Thymus (tissue), 11 donors: Measurements from ENCODE around the gene CPNE8. TPM values are rescaled to one million over a fixed set of nuclear protein-coding genes. Genes with fewer than 3 reads are reported as not detected.

Experiments
- DNase-seq, 9 donors: peaks; one replicate each; pipeline ENCODE4 v3.0.0-alpha.2; 2013; ENCODE audit warnings: low spot score in 9 of 9, low read depth in 6 of 9, missing footprints in 1 of 9
- H3K27ac ChIP-seq, 2 donors: one replicate each; pipeline ENCODE4 v1.5.1; 2013; ENCODE audit warnings: control low read depth in 1 of 2, low read depth in 1 of 2, low read length in 1 of 2, mild to moderate bottlenecking in 1 of 2, moderate library complexity in 1 of 2
- H3K27me3 ChIP-seq, 2 donors: one replicate each; pipeline ENCODE4 v1.5.1; 2013; ENCODE audit warnings: low read length in 1 of 2; ENCODE audit not compliant: control insufficient read depth in 2 of 2, insufficient read depth in 1 of 2
- H3K36me3 ChIP-seq, 2 donors: one replicate each; pipeline ENCODE4 v1.5.1; 2013; ENCODE audit warnings: low read length in 1 of 2, mild to moderate bottlenecking in 1 of 2, moderate library complexity in 1 of 2; ENCODE audit not compliant: control insufficient read depth in 2 of 2, insufficient read depth in 2 of 2
- H3K4me1 ChIP-seq, 2 donors: one replicate each; pipeline ENCODE4 v1.5.1; 2013; ENCODE audit warnings: low read length in 2 of 2; ENCODE audit not compliant: control insufficient read depth in 2 of 2, insufficient read depth in 2 of 2
- H3K4me3 ChIP-seq, 2 donors: one replicate each; pipeline ENCODE4 v1.5.1; 2013; ENCODE audit warnings: low read length in 2 of 2, control low read depth in 1 of 2, mild to moderate bottlenecking in 1 of 2
- H3K9me3 ChIP-seq, 2 donors: one replicate each; pipeline ENCODE4 v1.5.1; 2013; ENCODE audit warnings: low read length in 1 of 2, mild to moderate bottlenecking in 1 of 2; ENCODE audit not compliant: control insufficient read depth in 2 of 2, insufficient read depth in 1 of 2
- WGBS: extraction: QIAGEN DNeasy Blood & Tissue Kit; methylation state at CpG from one replicate; pipeline ENCODE4 v1.1.7; 2013; 5-methylcytosine and 5-hydroxymethylcytosine counted together
- polyA plus RNA-seq: library from polyadenylated mRNA; stranded (reverse); fragments of 200-250 nt; gene quantifications from one replicate; pipeline ENCODE4 v1.2.3, GENCODE V29; 2013
- total RNA-seq: library from RNA; stranded (reverse); fragments of 120-200 nt; gene quantifications from one replicate; pipeline ENCODE4 v1.2.4, GENCODE V29; 2013
- donor health status: healthy.

CPNE8 gene
- total and polyA plus RNA-seq, 2 donors: 5.1 to 13.4 TPM

- Histone ChIP-seq H3K27me3 (peaks cover 0 to 21% of the 10 kb centered on the region in 2 donors), H3K4me1 (peaks cover 0 to 17% of the 10 kb centered on the region in 2 donors), H3K9me3 (no peaks in the 10 kb centered on the region), H3K36me3 (no peaks in the 10 kb centered on the region), H3K4me3 (no peak overlapping the region), H3K27ac (no peak overlapping the region)
- DNase-seq: no peak
- WGBS: 65% methylated on average over 3 of the region's 3 CpGs
Observed at GRCh38 chr12:38903596-38903995, 1.8 kb downstream of the CPNE8 start.

- Histone ChIP-seq H3K4me1 (no peaks in the 10 kb centered on the region), H3K9me3 (no peaks in the 10 kb centered on the region), H3K4me3 (no peak overlapping the region), H3K36me3 (no peaks in the 10 kb centered on the region), H3K27me3 (no peaks in the 10 kb centered on the region), H3K27ac (no peak overlapping the region)
- 100% methylated on average over 2 of the region's 2 CpGs for WGBS
- DNase-seq: no peak
Observed at GRCh38 chr12:38898001-38898684, 7.2 kb downstream of the CPNE8 start.

GRCh38 chr12:38895446-38895845 lies 9.9 kb downstream of the CPNE8 start:
- no peak overlapping the region for H3K4me3 ChIP-seq
- no peaks in the 10 kb centered on the region for H3K4me1 ChIP-seq
- no peak overlapping the region for H3K27ac ChIP-seq
- H3K27me3 ChIP-seq: no peaks in the 10 kb centered on the region
- DNase-seq: no peak
- 94% methylated on average over 1 of the region's 1 CpG for WGBS
- H3K36me3 ChIP-seq: no peaks in the 10 kb centered on the region
- no peaks in the 10 kb centered on the region for H3K9me3 ChIP-seq

- Histone ChIP-seq H3K9me3 (no peaks in the 10 kb centered on the region), H3K27me3 (no peaks in the 10 kb centered on the region), H3K4me3 (no peak overlapping the region), H3K4me1 (no peaks in the 10 kb centered on the region), H3K27ac (no peak overlapping the region), H3K36me3 (no peaks in the 10 kb centered on the region)
- DNase-seq: no peak
Observed at GRCh38 chr12:38892976-38893375, 12.4 kb downstream of the CPNE8 start.

GRCh38 chr12:38892087-38892786 lies 13.2 kb downstream of the CPNE8 start:
- no peaks in the 10 kb centered on the region for H3K9me3 ChIP-seq
- H3K36me3 ChIP-seq: no peaks in the 10 kb centered on the region
- no peak overlapping the region for H3K4me3 ChIP-seq
- DNase-seq: no peak
- no peak overlapping the region for H3K27ac ChIP-seq
- H3K27me3 ChIP-seq: no peaks in the 10 kb centered on the region
- no peaks in the 10 kb centered on the region for H3K4me1 ChIP-seq
- WGBS: 90% methylated on average over 4 of the region's 4 CpGs

- no peak overlapping the region for H3K27ac ChIP-seq
Observed at GRCh38 chr12:38890102-38890855, 15.1 kb downstream of the CPNE8 start.

GRCh38 chr12:38889297-38889815 lies 16.0 kb downstream of the CPNE8 start:
- Histone ChIP-seq H3K27ac (no peak overlapping the region), H3K36me3 (no peaks in the 10 kb centered on the region)
- 91% methylated on average over 5 of the region's 5 CpGs for WGBS

More at GRCh38 chr12:38890102-38890855, 15.1 kb downstream of the CPNE8 start:
- Histone ChIP-seq H3K9me3 (no peaks in the 10 kb centered on the region), H3K4me3 (no peak overlapping the region), H3K27me3 (no peaks in the 10 kb centered on the region), H3K36me3 (no peaks in the 10 kb centered on the region), H3K4me1 (no peaks in the 10 kb centered on the region)
- WGBS: 62% methylated on average over 1 of the region's 1 CpG
- DNase-seq: no peak

GRCh38 chr12:38887770-38888169 lies 17.6 kb downstream of the CPNE8 start:
- Histone ChIP-seq H3K36me3 (no peaks in the 10 kb centered on the region), H3K27me3 (no peaks in the 10 kb centered on the region), H3K4me3 (no peak overlapping the region), H3K27ac (no peak overlapping the region), H3K9me3 (no peaks in the 10 kb centered on the region), H3K4me1 (no peaks in the 10 kb centered on the region)
- no peak for DNase-seq
- WGBS: 96% methylated on average over 1 of the region's 1 CpG

More at GRCh38 chr12:38889297-38889815, 16.0 kb downstream of the CPNE8 start:
- H3K9me3 ChIP-seq: no peaks in the 10 kb centered on the region
- H3K4me1 ChIP-seq: no peaks in the 10 kb centered on the region
- no peak overlapping the region for H3K4me3 ChIP-seq
- H3K27me3 ChIP-seq: no peaks in the 10 kb centered on the region
- DNase-seq: no peak

- H3K27me3 ChIP-seq: no peaks in the 10 kb centered on the region
- H3K4me1 ChIP-seq: no peaks in the 10 kb centered on the region
- WGBS: 93% methylated on average over 1 of the region's 1 CpG
- no peaks in the 10 kb centered on the region for H3K9me3 ChIP-seq
- no peak overlapping the region for H3K4me3 ChIP-seq
- H3K36me3 ChIP-seq: no peaks in the 10 kb centered on the region
- H3K27ac ChIP-seq: no peak overlapping the region
- no peak for DNase-seq
Observed at GRCh38 chr12:38886931-38887330, 18.5 kb downstream of the CPNE8 start.
